Activated T-helper 1 cell treated with Interleukin-2 at 50 U/mL for 16 hours (primary cell): ENCODE results near the gene RNF126.
A peak's percentile ranks its signal among the peaks of the same experiment; 100 is the strongest.

ENCODE experiments used
- DNase-seq: peaks from one replicate; pipeline ENCODE4 v3.0.0-alpha.2; 2020; ENCODE audit warnings: low read depth

RNF126 gene

DNA sequence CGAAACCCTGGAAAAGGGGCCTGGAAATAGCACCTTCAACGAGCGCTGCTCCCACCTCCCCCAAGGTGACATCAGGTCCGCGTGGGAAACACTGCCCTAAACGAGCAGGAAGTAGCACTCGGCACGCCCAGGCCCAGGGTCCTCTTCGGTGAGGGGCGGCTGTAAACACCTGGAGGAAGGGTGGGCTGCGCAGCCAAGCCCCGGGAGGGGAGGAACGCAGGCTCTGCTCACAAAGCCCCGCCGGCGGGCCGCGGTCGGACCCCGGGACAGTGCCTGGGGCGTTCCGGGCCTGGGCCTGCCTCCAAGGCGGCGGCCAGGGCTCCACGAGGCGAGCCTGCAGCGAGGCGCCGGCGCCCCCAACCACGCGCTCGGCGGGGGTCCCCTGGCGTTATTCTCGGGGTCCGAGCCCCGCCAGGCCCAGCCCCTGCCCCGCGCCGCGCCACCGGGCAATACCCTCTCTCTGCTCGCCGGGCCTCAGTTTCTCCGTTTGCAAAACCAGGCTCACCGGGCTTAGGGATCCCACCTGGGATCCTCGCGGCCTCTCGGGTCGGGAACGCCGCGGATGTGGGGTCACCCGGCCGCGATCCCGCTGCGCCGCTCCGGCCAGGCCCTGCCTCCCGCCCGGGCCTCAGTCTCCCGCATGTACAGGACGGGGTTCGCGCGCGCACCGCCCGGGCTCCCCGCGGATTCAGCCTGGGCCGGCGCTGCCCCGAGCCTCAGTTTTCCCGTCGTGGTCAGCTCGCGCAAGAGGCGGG is 630 bp downstream of the RNF126 start:
- peak; percentile 70 for DNase-seq

- peak; percentile 56 for DNase-seq
Observed at GRCh38 chr19:661427-662196, 1.4 kb downstream of the RNF126 start.

DNA sequence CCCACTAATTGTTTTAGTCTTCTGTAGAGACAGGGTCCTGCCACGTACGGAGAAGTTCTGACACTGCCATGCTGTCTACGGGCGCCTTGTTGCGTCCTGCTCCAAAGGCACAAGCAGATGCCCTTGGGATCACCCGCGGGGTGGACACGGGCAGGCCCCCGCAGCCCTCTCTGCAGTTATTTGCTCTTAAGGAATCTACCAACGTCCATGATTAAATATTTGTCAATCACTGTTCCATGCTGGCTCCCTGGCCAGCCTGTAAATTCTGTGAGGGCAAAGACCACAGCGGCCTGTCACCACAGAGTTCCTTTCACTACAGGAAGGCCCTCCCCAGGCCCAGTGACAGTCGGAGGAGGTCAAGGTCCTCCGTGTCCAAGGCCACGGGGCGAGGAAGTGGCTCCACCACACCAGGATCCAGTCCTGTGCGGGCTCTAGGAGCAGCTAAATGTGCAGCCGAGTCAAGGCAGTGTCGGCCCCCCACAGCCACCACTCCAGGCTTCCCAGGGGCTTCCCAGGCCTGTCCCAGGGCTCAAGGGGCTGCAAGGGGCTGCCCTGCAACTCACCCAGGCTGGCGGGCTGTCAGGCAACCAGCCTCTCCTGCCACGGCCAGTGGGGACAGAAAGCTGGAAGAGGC is 2.1 kb downstream of the RNF126 start:
- no peak for DNase-seq

DNA sequence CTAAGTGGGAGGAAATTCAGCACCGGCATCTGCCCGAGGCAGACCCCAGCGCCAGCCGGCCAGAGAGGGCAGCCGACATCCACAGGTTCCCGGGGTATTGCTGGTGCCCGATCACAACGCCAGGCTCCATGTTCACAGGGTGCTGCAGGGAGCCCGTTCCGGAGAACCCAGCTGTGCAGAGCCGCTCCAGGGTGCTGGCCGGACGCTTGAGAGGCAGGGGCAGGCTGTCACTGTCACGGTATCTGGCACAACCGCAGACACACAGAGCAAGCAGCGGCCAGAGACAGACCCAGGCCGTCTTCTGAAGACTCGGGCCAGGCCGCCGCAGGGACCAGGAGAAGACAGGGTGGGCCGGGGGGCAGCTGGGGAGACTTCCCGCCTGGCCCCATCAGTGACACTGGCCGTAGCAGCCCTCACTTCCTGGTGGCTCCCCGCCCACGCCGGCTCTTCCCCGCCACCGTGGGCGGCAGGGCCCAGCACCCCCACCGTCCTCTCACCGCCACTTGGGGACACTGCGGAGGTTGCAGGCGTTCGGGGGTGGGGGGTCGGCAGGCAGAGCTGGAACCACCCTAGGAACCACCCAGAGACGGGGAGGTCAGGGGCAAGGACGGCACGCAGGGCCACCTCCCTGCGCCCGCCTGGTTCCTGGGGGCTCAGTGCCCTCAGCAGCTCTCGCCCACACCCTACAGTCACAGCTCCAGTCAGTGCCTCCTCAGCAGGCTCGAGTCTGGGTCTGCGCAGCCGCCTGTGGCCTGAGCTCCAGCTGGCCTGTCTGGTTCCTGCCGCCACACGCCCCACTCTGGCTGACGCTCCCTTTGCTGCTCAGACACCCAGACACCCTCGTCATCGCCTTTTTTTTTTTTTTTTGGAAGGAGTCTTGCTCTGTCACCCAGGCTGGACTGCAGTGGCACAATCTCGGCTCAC is 3.8 kb downstream of the RNF126 start:
- DNase-seq, result no peak

- DNase-seq, result no peak
Observed at GRCh38 chr19:658059-658839, 4.8 kb downstream of the RNF126 start.

DNA sequence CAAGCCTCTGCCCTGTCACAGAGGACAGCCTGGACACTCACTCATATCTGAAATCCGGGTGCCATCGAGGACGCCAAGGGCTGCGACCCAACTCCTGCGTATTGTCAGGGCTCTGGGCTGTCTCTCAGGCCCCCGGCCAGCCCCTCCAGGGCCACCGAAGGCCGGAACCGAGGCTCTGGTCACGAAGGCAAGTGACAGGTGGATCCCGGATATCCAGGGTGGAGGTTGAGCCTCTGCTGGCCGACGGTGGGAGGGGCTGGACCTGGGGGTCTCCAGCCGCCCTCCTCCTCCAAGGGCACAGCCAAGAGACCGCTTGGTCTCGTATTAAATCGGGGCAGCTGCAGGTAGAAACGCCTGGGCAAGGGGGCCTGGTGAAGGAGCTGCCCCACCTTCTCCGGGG is 5.4 kb downstream of the RNF126 start:
- no peak for DNase-seq

DNA sequence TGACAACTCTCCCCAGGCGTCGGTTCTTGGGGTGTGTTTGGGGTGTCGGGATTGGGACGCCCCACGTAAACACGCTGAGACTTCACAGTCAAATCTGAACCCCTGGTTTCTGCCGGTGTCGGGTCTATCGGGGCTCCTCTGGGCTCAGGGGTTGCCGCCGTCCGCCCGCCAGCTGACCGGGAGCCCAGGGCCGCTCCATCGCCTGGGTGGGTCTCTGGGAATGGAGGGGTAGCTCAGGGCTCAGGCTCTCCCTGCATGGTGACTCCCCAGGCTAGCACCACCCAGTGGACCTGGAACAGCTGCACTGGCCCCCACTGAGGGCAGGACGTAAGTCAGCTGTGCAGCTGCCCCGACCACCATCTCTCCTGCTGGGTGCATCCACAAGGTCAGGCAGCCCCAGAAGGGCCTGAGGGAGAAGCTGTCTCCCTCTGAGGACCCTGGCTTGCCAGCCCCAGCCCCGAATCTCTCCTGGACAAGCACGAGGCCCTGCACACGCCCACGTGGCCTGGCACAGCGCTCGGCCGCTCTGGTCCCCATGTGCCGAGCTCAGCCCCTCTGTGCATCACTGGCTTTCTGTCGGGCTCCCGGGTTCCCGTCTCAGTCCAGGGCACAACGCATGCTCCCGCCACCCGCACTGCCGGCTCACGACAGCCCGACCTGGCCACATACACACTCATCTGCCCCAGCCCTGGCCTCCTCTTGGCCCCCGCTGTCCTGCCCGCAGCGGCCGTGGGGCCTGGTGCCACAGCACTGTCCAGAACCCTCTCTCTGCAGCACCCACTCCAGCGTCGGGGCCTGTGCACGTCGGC is 6.1 kb downstream of the RNF126 start:
- DNase-seq, result no peak

DNA sequence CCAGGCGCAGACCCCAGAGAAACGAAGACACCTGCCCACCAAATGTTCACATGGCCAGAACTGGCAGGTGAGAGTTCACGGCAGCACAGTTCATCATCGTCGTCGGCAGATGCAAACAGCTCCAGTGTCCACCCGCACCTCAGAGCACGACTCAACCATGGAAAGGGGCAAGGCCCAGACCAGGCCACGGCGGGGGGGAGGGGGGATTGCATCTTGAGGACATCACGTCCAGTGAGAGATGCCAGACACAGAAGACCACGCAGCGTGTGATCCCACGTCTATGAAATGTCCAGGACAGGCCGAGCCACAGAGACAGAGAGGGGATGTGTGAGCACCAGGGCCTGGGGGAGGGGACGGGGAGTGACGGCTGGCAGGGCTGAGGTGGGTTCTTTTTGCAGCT is 7.3 kb downstream of the RNF126 start:
- no peak for DNase-seq

GRCh38 chr19:653425-653824 is 9.6 kb downstream of the RNF126 start:
- no peak for DNase-seq

GRCh38 chr19:652467-653389 is 10.3 kb downstream of the RNF126 start:
- DNase-seq, result no peak

GRCh38 chr19:651991-652390 is 11.0 kb downstream of the RNF126 start:
- no peak for DNase-seq

- no peak for DNase-seq
Observed at GRCh38 chr19:651114-651818, 11.7 kb downstream of the RNF126 start.

GRCh38 chr19:650121-650520 is 12.9 kb downstream of the RNF126 start:
- DNase-seq, result no peak

GRCh38 chr19:648904-649801 is 13.9 kb downstream of the RNF126 start:
- no peak for DNase-seq

DNA sequence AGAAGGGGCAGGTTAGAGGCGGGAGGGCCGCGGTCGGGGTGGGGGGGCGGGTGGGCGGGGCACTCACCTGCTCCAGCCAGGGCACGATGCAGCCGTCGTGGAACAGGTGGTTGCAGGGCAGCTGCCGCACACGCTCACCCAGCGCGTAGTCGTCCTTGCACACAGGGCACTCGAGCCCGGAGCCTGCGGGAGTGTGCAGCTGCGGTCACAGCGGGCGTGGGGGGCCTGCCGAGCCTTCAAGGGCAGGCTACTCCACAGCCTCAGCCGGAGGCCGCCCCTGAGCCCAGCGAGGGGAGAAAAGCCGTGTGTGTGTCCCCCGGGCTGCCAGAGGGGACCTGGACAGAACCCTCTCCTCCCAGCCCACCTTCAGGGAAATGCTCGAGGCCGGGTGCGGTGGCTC is 14.7 kb downstream of the RNF126 start:
- DNase-seq, result no peak

- DNase-seq, result no peak
Observed at GRCh38 chr19:647566-648284, 15.3 kb downstream of the RNF126 start.
